ENCODE results near the gene STAG2.

DNA sequence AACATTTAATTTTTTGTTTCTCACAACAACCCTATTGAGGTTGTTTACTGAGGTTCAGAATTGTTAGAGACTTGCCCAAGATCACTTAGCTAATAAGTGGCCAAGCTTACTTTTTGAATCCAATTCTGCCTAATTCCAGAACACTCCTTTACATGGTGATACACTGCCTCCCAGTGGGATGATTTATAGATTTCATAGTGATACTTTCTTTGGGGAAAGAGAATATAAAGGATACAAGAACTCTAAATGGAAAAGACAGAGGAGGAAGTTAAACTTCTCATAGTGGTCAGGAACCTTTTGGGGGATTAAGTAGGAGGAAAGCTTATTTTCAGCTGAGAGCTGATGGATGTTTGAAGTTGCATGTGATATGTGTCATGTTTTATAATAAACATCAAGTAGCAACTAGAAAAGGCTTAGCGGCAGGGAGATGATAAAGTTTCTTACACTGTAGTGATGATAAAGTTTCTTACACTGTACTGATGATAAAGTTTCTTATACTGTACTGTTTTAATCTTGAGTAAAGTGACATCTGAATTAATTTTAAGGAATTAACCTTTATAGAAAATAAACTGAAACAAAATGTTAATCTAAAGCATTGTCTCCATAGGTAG, 15.3 kb downstream of the STAG2 start:
- TF ChIP-seq, protein P1, sequence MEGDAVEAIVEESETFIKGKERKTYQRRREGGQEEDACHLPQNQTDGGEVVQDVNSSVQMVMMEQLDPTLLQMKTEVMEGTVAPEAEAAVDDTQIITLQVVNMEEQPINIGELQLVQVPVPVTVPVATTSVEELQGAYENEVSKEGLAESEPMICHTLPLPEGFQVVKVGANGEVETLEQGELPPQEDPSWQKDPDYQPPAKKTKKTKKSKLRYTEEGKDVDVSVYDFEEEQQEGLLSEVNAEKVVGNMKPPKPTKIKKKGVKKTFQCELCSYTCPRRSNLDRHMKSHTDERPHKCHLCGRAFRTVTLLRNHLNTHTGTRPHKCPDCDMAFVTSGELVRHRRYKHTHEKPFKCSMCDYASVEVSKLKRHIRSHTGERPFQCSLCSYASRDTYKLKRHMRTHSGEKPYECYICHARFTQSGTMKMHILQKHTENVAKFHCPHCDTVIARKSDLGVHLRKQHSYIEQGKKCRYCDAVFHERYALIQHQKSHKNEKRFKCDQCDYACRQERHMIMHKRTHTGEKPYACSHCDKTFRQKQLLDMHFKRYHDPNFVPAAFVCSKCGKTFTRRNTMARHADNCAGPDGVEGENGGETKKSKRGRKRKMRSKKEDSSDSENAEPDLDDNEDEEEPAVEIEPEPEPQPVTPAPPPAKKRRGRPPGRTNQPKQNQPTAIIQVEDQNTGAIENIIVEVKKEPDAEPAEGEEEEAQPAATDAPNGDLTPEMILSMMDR (IDR thresholded peaks at IDR 0.05), result peak in 1 of 7 experiments; percentile 6
- TF ChIP-seq EP300 (IDR thresholded peaks at IDR 0.05), result no peak
- TF ChIP-seq POLR2AphosphoS5 (IDR thresholded peaks at IDR 0.05), result no peak
- no peak for TF ChIP-seq POLR2A (IDR thresholded peaks at IDR 0.05)

All from stomach (tissue), 4 donors.